AG10803 (cell line): ENCODE data around the gene SYNJ2.

ENCODE experiments used
- DNase-seq: peaks from one replicate; pipeline ENCODE4 v3.0.0; 2010; ENCODE audit warnings: low read depth
- H3K4me3 ChIP-seq: 2 replicates; pipeline ENCODE4 v1.5.1; 2011; ENCODE audit warnings: mild to moderate bottlenecking, low read length, control low read depth
- CTCF ChIP-seq: conservative IDR thresholded peaks from 2 replicates; pipeline ENCODE4 v1.5.1; 2011; ENCODE audit warnings: mild to moderate bottlenecking, low read length, control low read depth, inconsistent platforms

Gene SYNJ2

GRCh38 chr6:157959451-157960227, 22.0 kb upstream of the SYNJ2 start:
- no peak for TF ChIP-seq CTCF
- H3K4me3 ChIP-seq, result no peak overlapping the region
- DNase-seq, result no peak

GRCh38 chr6:157961153-157961831, 20.4 kb upstream of the SYNJ2 start:
- no peak overlapping the region for H3K4me3 ChIP-seq
- DNase-seq, result no peak
- no peak for TF ChIP-seq CTCF

- H3K4me3 ChIP-seq, result no peak overlapping the region
- DNase-seq, result no peak
- TF ChIP-seq CTCF, result no peak
Measured at GRCh38 chr6:157961832-157962575, 19.7 kb upstream of the SYNJ2 start.

- TF ChIP-seq CTCF, result no peak
- DNase-seq, result no peak
- H3K4me3 ChIP-seq, result no peak overlapping the region
Measured at GRCh38 chr6:157962601-157963302, 18.9 kb upstream of the SYNJ2 start.

- H3K4me3 ChIP-seq, result no peak overlapping the region
- DNase-seq, result no peak
- no peak for TF ChIP-seq CTCF
Measured at GRCh38 chr6:157964100-157964499, 17.6 kb upstream of the SYNJ2 start.

GRCh38 chr6:157965387-157965786, 16.3 kb upstream of the SYNJ2 start:
- TF ChIP-seq CTCF, result no peak
- no peak for DNase-seq
- no peak overlapping the region for H3K4me3 ChIP-seq
